B cell (primary cell): ENCODE data around the gene LNX1.

Experiments
- EZH2 ChIP-seq: IDR thresholded peaks from 2 replicates; pipeline ENCODE4 v1.6.1; 2012; ENCODE audit warnings: borderline replicate concordance, low read depth, mild to moderate bottlenecking, moderate library complexity, low read length; ENCODE audit not compliant: insufficient read depth, poor library complexity, severe bottlenecking
- TF ChIP-seq, protein P1 (sequence below): fragments of 200-600 bp; IDR thresholded peaks from one replicate; pipeline ENCODE4 v1.8.0; 2022; ENCODE audit warnings: antibody characterized with exemption, mild to moderate bottlenecking

DNA sequence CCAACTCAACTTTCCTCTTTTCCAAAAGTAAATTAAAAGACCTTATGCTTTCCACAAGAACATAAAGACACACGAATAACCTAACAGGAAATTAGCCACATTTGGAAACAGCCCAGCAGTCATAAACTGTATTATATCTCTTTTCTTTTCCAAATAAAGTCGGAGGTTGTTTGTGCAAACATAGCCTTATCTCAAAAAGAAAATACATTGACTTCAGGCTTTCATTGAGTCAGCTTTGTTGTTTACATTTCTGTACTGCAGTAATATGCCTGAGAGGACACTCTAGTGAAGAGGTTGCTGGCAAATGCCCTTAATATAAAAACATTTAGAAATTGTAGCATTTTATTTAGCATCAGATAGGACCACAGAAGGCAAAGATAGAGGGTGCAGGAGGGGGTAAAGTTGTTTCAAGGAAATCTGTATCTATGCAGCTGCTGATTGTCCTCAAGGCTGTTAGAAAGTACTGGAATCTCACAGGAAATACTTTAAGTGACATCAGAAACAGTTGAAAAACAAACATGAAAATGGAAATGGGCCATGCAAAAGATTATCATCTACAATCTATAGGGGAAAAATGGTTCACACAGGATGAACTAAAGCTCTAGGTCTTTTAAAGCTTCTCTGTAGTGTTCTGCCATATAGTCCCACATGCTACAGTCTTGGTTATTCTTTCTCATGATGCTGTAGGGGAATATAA, 14.5 kb downstream of the LNX1 start:
- TF ChIP-seq, protein P1, sequence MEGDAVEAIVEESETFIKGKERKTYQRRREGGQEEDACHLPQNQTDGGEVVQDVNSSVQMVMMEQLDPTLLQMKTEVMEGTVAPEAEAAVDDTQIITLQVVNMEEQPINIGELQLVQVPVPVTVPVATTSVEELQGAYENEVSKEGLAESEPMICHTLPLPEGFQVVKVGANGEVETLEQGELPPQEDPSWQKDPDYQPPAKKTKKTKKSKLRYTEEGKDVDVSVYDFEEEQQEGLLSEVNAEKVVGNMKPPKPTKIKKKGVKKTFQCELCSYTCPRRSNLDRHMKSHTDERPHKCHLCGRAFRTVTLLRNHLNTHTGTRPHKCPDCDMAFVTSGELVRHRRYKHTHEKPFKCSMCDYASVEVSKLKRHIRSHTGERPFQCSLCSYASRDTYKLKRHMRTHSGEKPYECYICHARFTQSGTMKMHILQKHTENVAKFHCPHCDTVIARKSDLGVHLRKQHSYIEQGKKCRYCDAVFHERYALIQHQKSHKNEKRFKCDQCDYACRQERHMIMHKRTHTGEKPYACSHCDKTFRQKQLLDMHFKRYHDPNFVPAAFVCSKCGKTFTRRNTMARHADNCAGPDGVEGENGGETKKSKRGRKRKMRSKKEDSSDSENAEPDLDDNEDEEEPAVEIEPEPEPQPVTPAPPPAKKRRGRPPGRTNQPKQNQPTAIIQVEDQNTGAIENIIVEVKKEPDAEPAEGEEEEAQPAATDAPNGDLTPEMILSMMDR = no peak
- TF ChIP-seq EZH2 = no peak
